Lung (tissue), 12 donors: Measurements from ENCODE around the gene TTLL12. TPM values are rescaled to one million over a fixed set of nuclear protein-coding genes. Genes with fewer than 3 reads are reported as not detected.

Experiments used
- ATAC-seq: fragments of 200-7000 bp; cut with Tn5 transposase; one replicate; pipeline ENCODE4 v1.9.1; 2020; ENCODE audit warnings: moderate number of reproducible peaks; ENCODE audit not compliant: insufficient read depth, low FRiP score
- DNase-seq, 3 donors: peaks; one replicate each; pipeline ENCODE4 v3.0.0-alpha.2; 2013 to 2017
- H3K27ac ChIP-seq, 2 donors: one replicate each; pipeline ENCODE4 v1.5.1; 2013; ENCODE audit warnings: mild to moderate bottlenecking in 2 of 2, moderate library complexity in 2 of 2, control low read depth in 1 of 2, inconsistent platforms in 1 of 2, low read depth in 1 of 2, low read length in 1 of 2
- H3K27me3 ChIP-seq, 3 donors: one replicate each; pipeline ENCODE4 v1.5.1; 2013; ENCODE audit warnings: low read length in 2 of 3; ENCODE audit not compliant: control insufficient read depth in 3 of 3, insufficient read depth in 3 of 3
- H3K36me3 ChIP-seq, 4 donors: one replicate each; pipeline ENCODE4 v1.5.1; 2013; ENCODE audit warnings: low read length in 4 of 4, mild to moderate bottlenecking in 1 of 4, moderate library complexity in 1 of 4; ENCODE audit not compliant: control insufficient read depth in 4 of 4, insufficient read depth in 4 of 4
- H3K4me1 ChIP-seq, 5 donors: one replicate each; pipeline ENCODE4 v1.5.1; 2013; ENCODE audit warnings: low read length in 5 of 5, mild to moderate bottlenecking in 2 of 5, moderate library complexity in 1 of 5; ENCODE audit not compliant: control insufficient read depth in 5 of 5, insufficient read depth in 5 of 5
- H3K4me3 ChIP-seq: one replicate; pipeline ENCODE4 v1.5.1; 2013; ENCODE audit warnings: mild to moderate bottlenecking, control low read depth, moderate library complexity
- H3K9ac ChIP-seq, 2 donors: one replicate each; pipeline ENCODE4 v1.5.1; 2013; ENCODE audit warnings: low read length in 2 of 2, control low read depth in 1 of 2; ENCODE audit not compliant: insufficient read depth in 1 of 2
- H3K9me3 ChIP-seq, 4 donors: one replicate each; pipeline ENCODE4 v1.5.1; 2013; ENCODE audit warnings: low read length in 3 of 4, mild to moderate bottlenecking in 1 of 4, moderate library complexity in 1 of 4; ENCODE audit not compliant: control insufficient read depth in 4 of 4, insufficient read depth in 3 of 4
- CTCF ChIP-seq: IDR thresholded peaks from 2 replicates; pipeline ENCODE4 v1.5.1; 2012; ENCODE audit warnings: mild to moderate bottlenecking; ENCODE audit errors: control extremely low read depth, extremely low read depth
- WGBS, 2 donors: extraction: QIAGEN DNeasy Blood & Tissue Kit; methylation state at CpG; one replicate each; pipeline ENCODE4 v1.1.7; 2013; 5-methylcytosine and 5-hydroxymethylcytosine counted together
- polyA plus RNA-seq, 2 donors: library from polyadenylated mRNA; stranded (reverse); fragments of 200-250 nt; gene quantifications; one replicate each; pipeline ENCODE4 v1.2.1, GENCODE V29; 2013
- total RNA-seq, 2 donors: library from RNA; depleted of rRNA in 1 of 2; stranded (reverse); fragments of >200 nt in 1 of 2; gene quantifications; one replicate each; pipeline ENCODE4 v1.2.1, GENCODE V29; 2014 to 2021
- donor health status: control.
- donor health status: control.
- donor health status: Bipolar disorder and iron deficiency.
- donor health status: healthy.
- donor health status: DM: yes; HTN: yes; CAD: no.

TTLL12 gene
- total and polyA plus RNA-seq, 4 donors, result 15.8 to 35.5 (median 25.3) TPM

DNA sequence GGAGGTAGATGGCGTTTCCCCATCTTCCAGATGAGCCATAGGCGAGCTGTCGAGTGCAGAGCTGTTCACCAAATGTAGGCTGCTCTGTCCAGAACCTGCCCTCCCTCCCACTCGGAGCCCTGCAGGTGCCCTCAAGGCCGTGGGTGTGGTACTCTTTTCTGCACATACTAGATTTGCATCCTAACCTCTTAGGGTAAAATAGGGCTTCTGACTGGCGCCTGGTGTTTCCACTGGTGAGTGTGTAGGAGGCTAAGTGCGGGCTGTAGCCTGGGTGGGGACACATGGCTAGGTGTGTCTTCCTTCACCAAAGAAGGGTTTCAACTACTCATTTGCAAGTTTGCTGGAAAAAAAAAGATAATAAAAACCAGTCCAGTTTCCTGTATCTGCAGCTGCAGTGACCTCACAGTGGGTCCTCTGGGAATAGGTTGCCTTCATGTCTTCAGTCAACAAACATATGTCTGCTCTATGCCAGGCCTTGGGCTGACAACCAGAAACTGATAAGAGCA is 67.9 kb downstream of the TTLL12 start:
- H3K27ac ChIP-seq, result no peak overlapping the region
- no peak overlapping the region for H3K9ac ChIP-seq
- TF ChIP-seq CTCF, result no peak
- peaks cover 0 to 2% (median under 1%) of the 10 kb centered on the region in 3 donors for H3K27me3 ChIP-seq
- WGBS, 2 donors, result 72 to 84% methylated on average over 7 of the region's 7 CpGs
- DNase-seq (no peak), ATAC-seq (no peak)
- H3K4me3 ChIP-seq, result no peak overlapping the region
- no peaks in the 10 kb centered on the region for H3K36me3 ChIP-seq
- no peaks in the 10 kb centered on the region for H3K9me3 ChIP-seq
- peaks cover 0 to 3% (median 0%) of the 10 kb centered on the region in 5 donors for H3K4me1 ChIP-seq

DNA sequence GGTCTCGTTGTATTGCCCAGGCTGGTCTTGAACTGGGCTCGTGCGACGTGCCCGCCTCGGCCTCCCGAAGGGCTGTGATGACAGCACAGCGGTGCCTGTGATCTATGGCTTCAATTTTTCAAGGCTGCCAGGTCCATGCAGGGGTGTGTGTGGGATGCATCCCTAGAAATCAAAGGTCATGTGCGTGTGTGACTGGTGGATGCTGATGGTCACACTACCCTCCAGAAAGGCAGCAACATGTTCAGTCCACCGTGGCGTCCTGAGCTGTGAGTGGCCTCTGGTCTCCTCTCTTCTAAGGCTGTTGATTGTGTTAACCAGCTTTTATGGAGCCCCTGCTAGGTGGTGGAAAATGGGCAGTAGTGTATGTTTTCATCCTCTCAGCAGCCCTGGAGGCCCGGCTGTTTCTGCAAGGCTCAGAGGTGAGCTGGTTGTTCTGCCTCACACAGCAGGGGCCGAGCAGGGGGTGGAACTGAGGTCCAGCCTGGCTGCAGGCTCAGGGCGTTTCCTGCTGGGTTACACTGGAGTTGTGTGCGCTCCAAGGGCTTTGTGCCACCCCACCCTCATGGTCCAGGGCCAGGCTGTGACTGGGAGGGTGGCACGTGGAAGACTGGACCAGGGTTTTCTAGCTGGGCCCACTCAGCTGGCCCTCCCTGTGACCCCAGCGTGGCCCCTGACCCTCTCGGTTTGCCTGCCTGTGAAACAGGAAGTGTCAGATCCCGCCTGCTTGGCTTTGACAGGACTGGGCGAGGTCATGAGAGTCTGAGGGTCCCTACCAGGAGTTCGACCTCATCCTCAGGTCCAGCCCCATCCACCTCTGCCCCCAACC is 68.7 kb downstream of the TTLL12 start:
- 74% methylated on average over 21 of the region's 21 CpGs for WGBS, 2 donors
- DNase-seq, result no peak
- Histone ChIP-seq H3K27me3 (peaks cover 0 to 6% (median 3%) of the 10 kb centered on the region in 3 donors), H3K9me3 (no peaks in the 10 kb centered on the region), H3K4me3 (no peak overlapping the region), H3K27ac (no peak overlapping the region), H3K36me3 (no peaks in the 10 kb centered on the region), H3K9ac (no peak overlapping the region), H3K4me1 (peaks cover 0 to 7% (median 0%) of the 10 kb centered on the region in 5 donors)
- ATAC-seq, result no peak
- TF ChIP-seq CTCF, result no peak

DNA sequence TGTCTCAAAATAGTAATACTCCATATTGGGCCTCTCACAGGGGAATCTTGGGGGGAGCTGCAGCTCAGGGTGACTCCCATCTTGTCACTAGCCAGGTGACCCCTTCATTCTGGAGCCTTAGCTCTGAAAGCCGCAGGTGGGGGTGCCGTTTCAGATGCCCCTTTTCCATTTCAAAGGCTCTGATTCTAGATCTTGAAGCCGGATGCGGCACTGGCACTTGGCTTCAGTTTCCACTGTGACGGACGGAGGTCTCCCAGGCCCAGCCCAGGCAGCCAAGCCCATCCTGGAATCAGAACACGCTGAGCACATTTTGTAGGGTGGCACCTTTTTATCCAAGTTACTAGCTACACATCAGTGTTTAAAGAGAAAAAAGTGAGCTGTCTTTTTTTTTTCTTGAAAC is 70.0 kb downstream of the TTLL12 start:
- no peak for ATAC-seq
- TF ChIP-seq CTCF, result no peak
- H3K4me1 ChIP-seq, result peaks cover 0 to 7% (median 0%) of the 10 kb centered on the region in 5 donors

More for the DNA sequence above, 70.0 kb downstream of the TTLL12 start:
- H3K36me3 ChIP-seq, result no peaks in the 10 kb centered on the region
- H3K27me3 ChIP-seq, result peaks cover 0 to 11% (median 8%) of the 10 kb centered on the region in 3 donors
- H3K9ac ChIP-seq, result no peak overlapping the region
- no peak for DNase-seq
- H3K4me3 ChIP-seq, result no peak overlapping the region
- H3K9me3 ChIP-seq, result no peaks in the 10 kb centered on the region
- WGBS, 2 donors, result 96 to 97% methylated on average over 7 of the region's 7 CpGs
- H3K27ac ChIP-seq, result no peak overlapping the region

Other genes with a start within 250 kb of the TTLL12 start
- gene PACSIN2, start 172.0 kb downstream of the TTLL12 start, total RNA-seq, result 100 to 1,000 TPM in 1 of 2 donors, 10 to 100 TPM in 1; 75.6 to 149 TPM
- 10 to 100 TPM; 40.3 to 92.5 TPM for gene PACSIN2, start 172.0 kb downstream of the TTLL12 start, polyA plus RNA-seq
- gene TTLL1, start 97.7 kb downstream of the TTLL12 start, total RNA-seq, result 1 to 10 TPM; 6.6 to 8.0 TPM
- gene TTLL1, start 97.7 kb downstream of the TTLL12 start, polyA plus RNA-seq, result 1 to 10 TPM; 3.8 to 4.7 TPM
- 1 to 10 TPM; 2.7 to 6.1 TPM for gene BIK, start 76.4 kb downstream of the TTLL12 start, total RNA-seq
- 1 to 10 TPM; 3.1 to 7.6 TPM for gene BIK, start 76.4 kb downstream of the TTLL12 start, polyA plus RNA-seq
- 10 to 100 TPM; 15.6 to 23.9 TPM for gene MCAT, start 43.7 kb downstream of the TTLL12 start, total RNA-seq
- gene MCAT, start 43.7 kb downstream of the TTLL12 start, polyA plus RNA-seq, result 10 to 100 TPM; 19.9 to 22.1 TPM
- 100 to 1,000 TPM in 1 of 2 donors, 10 to 100 TPM in 1; 86.1 to 276 TPM for gene TSPO, start 35.6 kb downstream of the TTLL12 start, total RNA-seq
- gene TSPO, start 35.6 kb downstream of the TTLL12 start, polyA plus RNA-seq, result 100 to 1,000 TPM; 292 to 707 TPM
- gene SCUBE1, start 156.2 kb upstream of the TTLL12 start, total RNA-seq, result 1 to 10 TPM; 6.2 to 7.9 TPM
- 1 to 10 TPM; 1.6 to 3.7 TPM for gene SCUBE1, start 156.2 kb upstream of the TTLL12 start, polyA plus RNA-seq
- gene MPPED1, start 224.9 kb upstream of the TTLL12 start, total RNA-seq, result under 1 TPM in 1 of 2 donors, not detected in 1; 0.65 TPM
- under 1 TPM in 1 of 2 donors, not detected in 1; 0.05 TPM for gene MPPED1, start 224.9 kb upstream of the TTLL12 start, polyA plus RNA-seq